SK-N-SH (cell line): ENCODE data around the gene DIP2A.

Experiments
- CTCF ChIP-seq: fragments of 200-600 bp; sonication (generic); IDR thresholded peaks from 2 replicates; pipeline ENCODE4 v1.6.1; 2017; ENCODE audit warnings: antibody characterized with exemption, mild to moderate bottlenecking, moderate library complexity
- GATA2 ChIP-seq: sonication (generic); formaldehyde crosslinking; IDR thresholded peaks from 2 replicates; pipeline ENCODE4 v1.5.0; 2020; ENCODE audit warnings: mild to moderate bottlenecking, missing genetic modification reagents
- MXI1 ChIP-seq: IDR thresholded peaks from 2 replicates; pipeline ENCODE4 v1.6.1; 2012; ENCODE audit warnings: mild to moderate bottlenecking, low read depth, low read length, improper control_type of control experiment
- RAD21 ChIP-seq: IDR thresholded peaks from 2 replicates; pipeline ENCODE4 v1.6.1; 2012; ENCODE audit warnings: mild to moderate bottlenecking, low read length
- SIN3A ChIP-seq: IDR thresholded peaks from 2 replicates; pipeline ENCODE4 v1.6.1; 2012; ENCODE audit warnings: low read depth, mild to moderate bottlenecking, low read length, moderate library complexity, borderline replicate concordance

- TF ChIP-seq GATA2 (CRISPR knock-in tag) (no peak), RAD21 (no peak), SIN3A (no peak), MXI1 (no peak), CTCF (no peak)
Measured at GRCh38 chr21:46441331-46441730, 17.4 kb upstream of the DIP2A start.
